GM12874 (cell line): ENCODE measurements around the gene MBD3.
A peak's percentile ranks its signal among the peaks of the same experiment; 100 is the strongest.

Source experiments
- CTCF ChIP-seq: IDR thresholded peaks from 2 replicates; pipeline ENCODE4 v1.5.1; 2011; ENCODE audit warnings: low read depth, mild to moderate bottlenecking, control low read depth, low read length, moderate library complexity; ENCODE audit not compliant: insufficient read depth

Gene MBD3

GRCh38 chr19:1592024-1592754, 476 bp downstream of the MBD3 start:
- no peak for TF ChIP-seq CTCF

DNA sequence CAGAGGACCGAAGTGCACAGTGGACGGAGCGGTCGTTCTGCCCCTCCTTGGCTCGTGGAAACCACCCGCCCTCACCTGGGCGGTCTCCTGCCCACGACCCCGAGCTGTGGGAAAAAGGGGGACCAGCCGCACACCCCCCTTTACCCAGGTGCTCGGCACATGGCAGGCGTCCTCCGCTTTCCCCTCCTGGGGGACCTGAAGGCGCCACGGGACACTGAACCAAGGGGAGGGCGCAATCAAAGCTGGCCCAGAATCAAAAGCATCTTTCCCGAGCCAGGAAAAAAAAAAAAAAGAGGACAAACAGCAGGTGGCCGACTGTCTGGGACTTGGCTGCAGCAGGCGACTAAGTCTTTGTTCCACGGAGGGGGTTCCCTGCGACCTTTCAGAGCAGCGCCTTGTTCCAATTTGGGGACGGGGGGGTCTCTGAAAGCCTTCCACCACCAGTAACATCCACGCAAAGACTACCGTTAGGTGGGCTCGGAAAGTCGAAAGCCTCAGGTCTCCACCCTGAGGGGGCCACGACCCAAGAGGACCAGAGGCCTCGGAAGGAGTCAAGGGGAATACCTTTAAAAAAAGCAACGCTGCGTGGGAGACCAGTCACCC, 1.1 kb downstream of the MBD3 start:
- no peak for TF ChIP-seq CTCF

DNA sequence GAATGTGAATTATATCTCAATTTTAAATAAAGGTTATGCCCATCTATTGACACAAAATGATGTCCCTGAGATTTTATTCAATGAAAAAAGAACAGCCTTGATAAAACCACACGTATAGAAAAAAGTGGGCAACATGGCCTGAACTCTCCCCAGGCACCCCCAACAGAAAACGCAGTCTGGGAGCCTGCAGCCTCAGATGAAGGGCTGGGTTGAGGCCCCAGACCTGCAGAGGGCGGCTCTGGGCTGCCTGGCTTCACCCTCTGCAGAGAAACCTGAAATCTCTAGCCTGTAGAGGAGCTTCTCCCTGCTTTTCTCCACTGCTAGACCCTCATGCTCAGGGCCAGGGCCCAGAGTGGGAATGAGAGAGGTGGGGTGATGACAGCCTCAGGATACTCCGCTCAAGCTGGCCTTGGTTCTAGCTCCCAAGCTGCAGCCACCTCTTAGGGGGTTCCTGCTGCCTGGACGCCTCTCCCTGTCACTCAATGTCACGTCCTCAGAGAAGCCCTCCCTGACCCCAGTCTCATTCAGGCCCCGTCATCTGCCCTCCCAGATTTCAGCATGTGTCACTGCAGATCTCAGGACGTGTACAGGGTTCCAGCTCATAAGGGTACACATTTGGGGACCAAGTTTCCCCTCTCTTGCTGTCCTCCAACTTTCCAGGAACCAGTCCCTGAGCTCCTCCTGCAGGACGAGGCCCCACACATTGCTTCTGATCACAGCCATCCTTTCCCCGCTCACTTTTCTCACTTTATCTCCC, 1.8 kb downstream of the MBD3 start:
- peak; percentile 66 for TF ChIP-seq CTCF

DNA sequence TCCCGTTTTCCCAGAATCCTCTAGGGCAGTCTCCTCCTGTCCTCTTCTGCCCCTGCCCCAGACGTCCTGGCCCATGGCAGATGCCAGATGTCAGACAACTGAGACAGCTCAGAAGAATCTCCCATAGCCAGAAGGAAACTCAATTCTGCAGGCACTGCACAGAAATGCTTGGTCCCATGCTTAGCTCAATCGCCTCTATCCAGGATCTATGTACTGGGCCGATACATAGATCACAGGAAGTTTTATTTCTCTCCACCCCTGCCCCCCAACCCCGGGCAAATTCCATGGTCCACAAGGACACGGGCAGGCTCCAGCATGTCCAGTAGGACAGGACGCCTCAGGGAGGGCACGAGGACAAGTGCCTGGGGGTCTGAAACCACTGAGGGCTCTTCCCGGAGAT, 4.8 kb downstream of the MBD3 start:
- no peak for TF ChIP-seq CTCF

DNA sequence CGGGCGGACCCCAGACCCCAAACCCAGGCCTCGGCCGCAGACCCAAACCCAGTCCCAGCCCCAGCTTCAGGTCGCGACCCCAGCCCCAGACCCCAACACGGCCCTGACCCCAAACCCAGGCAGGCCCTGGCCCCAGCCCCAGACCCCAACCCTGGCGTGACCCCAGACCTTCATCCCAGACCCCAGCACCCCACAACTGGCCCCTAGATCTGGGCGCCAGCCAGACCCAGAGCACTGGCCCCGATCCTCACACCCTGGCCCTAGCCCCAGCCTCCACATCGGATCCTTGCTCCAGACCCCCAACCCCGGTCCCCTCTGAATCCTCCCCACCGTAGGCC, 7.5 kb downstream of the MBD3 start:
- TF ChIP-seq CTCF: no peak

GRCh38 chr19:1584500-1585242, 8.0 kb downstream of the MBD3 start:
- TF ChIP-seq CTCF: no peak

- TF ChIP-seq CTCF: no peak
Measured at GRCh38 chr19:1582201-1582600, 10.5 kb downstream of the MBD3 start.
